ENCODE results near the gene RAD51B.

DNA sequence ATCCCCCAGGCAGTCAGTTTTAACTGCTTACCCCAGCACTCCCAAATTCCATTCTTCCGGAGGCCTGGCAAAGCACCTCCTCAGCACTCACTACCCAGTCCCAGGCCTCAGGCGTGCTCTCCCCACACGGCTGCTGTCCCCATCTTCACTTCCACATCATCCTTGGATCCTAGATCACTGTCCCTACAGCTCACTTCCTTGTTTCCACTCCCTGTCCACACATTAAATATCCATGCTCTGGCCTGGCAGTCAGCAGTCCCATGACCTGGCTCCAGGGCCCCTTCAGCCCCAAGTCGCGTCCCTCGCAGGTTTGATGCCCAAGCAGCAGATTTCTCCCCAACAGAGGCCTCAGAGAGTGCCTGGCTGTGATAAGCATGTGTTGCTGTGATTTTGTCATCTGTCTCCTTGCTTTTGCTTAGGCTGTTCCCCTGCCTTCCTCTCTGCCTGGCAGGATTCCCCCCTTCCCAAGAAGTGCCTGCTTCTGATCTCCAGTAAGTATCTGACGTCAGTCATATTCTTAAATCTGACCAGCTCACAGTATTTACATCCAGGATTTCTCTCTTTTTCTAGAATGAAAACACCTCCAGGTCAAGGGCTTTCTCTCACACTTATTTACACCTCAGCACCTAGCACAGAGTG is 731.6 kb downstream of the RAD51B start:
- TF ChIP-seq, protein P1, sequence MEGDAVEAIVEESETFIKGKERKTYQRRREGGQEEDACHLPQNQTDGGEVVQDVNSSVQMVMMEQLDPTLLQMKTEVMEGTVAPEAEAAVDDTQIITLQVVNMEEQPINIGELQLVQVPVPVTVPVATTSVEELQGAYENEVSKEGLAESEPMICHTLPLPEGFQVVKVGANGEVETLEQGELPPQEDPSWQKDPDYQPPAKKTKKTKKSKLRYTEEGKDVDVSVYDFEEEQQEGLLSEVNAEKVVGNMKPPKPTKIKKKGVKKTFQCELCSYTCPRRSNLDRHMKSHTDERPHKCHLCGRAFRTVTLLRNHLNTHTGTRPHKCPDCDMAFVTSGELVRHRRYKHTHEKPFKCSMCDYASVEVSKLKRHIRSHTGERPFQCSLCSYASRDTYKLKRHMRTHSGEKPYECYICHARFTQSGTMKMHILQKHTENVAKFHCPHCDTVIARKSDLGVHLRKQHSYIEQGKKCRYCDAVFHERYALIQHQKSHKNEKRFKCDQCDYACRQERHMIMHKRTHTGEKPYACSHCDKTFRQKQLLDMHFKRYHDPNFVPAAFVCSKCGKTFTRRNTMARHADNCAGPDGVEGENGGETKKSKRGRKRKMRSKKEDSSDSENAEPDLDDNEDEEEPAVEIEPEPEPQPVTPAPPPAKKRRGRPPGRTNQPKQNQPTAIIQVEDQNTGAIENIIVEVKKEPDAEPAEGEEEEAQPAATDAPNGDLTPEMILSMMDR (IDR thresholded peaks at IDR 0.05) = no peak
- TF ChIP-seq EP300 (IDR thresholded peaks at IDR 0.05) (no peak), POLR2A (IDR thresholded peaks at IDR 0.05) (no peak)
